Subcutaneous adipose tissue (tissue), 4 donors: Measurements from ENCODE around the gene C10orf95. TPM values are rescaled to one million over a fixed set of nuclear protein-coding genes. Genes with fewer than 3 reads are reported as not detected.

ENCODE experiments used
- total RNA-seq, 4 donors: library from RNA; depleted of rRNA; stranded (reverse); fragments of >200 nt; gene quantifications; one replicate each; pipeline ENCODE4 v1.1.0, GENCODE V29; 2016
- TF ChIP-seq, protein P1 (sequence below): fragments of 450-650 bp; IDR thresholded peaks from one replicate; pipeline ENCODE4 v1.5.1; 2016; ENCODE audit warnings: low read depth, mild to moderate bottlenecking, control low read depth, antibody characterized with exemption, moderate library complexity

The C10orf95 gene
- total RNA-seq, 4 donors from 2014 or later, result not detected

DNA sequence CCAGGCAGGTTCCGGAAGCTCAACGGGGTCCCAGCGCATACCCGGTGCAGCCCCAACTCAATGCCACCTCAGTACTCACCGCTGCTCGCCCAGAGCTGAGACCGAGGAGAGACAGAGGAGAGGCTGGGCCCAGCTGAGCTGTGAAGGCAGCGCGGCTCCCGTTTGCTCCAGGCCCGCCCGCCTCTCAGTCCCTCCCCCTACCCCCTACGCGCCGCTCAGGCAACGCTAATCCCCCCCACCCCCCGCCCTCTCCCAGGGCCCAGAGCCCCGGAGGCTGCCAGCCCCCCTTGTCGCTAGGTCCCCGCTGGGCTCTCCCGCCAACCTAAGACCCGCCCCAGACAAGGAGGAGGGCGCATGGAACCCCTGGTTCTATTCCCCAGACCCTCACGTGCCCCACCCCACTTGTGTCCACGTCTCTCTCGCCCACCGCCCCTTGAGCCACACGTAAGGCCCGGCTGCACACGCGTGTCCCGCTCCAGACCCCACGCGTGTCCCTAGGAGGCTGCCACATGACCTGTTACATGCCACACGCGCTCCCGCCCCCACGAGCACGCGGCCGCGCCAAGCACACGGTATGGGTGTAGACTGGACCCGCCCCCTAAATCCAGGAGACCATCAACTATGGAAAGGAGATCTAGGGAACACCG is 32.6 kb downstream of the C10orf95 start, which contains the start of gene PSD:
Gene PSD, minus strand, starts transcription at position 164 of the 647 bp plus-strand sequence. CDS start 1,747 bp downstream, outside the sequence.
- TF ChIP-seq, protein P1, sequence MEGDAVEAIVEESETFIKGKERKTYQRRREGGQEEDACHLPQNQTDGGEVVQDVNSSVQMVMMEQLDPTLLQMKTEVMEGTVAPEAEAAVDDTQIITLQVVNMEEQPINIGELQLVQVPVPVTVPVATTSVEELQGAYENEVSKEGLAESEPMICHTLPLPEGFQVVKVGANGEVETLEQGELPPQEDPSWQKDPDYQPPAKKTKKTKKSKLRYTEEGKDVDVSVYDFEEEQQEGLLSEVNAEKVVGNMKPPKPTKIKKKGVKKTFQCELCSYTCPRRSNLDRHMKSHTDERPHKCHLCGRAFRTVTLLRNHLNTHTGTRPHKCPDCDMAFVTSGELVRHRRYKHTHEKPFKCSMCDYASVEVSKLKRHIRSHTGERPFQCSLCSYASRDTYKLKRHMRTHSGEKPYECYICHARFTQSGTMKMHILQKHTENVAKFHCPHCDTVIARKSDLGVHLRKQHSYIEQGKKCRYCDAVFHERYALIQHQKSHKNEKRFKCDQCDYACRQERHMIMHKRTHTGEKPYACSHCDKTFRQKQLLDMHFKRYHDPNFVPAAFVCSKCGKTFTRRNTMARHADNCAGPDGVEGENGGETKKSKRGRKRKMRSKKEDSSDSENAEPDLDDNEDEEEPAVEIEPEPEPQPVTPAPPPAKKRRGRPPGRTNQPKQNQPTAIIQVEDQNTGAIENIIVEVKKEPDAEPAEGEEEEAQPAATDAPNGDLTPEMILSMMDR, result no peak

DNA sequence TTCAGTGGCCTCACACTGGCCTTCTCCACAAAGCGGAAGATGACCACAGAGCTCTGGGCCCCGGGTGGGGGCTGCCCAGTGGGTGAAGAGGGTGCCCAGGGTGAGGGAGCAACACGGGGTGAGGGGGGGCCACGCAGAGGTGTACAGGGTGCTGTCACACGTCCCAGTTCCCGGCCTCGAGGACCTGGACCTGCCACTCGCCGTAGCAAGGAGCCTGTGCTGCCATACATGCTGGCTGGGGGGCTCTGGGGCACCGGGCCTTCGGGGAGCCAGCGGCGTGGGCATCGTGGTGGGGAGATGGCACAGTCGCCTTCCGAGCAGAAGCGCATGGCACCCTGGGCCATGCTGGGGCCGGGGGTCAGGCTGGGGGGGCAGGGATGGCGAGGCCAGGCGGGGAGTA is 34.6 kb downstream of the C10orf95 start:
- TF ChIP-seq, protein P1, result no peak

DNA sequence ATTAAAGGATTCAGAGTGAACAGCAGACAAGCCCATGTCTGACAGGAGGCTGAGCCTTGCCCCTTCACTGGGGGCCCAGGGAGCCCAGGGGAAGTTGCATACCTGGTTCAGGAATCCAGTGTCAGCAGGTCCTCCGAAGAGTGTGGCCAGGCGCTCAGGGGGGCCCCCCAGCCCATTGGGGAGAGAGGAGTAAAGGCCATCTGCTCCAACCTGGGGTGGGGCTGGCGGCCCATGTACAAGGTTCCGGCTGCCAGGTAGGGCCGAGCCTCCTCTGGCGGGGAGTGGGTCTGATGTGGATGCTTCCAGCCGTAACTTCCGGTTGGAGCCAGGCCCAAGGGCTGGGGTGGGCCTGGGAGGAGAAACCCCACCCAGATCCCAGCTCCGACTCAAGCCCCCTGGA is 35.1 kb downstream of the C10orf95 start:
- TF ChIP-seq, protein P1, result no peak

DNA sequence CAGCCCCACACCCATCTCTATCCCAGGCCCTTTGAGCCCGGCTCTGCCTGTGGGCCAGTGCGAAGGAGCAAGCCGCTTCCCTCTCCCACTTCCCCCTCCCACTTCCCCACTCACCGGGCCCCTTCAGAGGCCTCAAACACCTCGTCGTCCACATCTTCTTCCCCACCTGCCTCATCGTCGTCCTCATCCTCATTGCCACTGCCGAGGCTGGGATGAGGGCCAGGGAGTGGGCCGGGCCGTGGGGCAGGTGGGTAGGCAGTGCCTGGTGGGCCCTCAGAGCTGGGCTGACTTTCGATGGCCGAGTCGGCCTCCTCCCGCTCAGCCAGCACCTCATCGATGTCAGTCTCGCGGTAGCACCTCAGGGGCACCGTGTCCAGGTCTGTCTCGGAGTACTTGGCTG is 36.6 kb downstream of the C10orf95 start:
- TF ChIP-seq, protein P1, result no peak

DNA sequence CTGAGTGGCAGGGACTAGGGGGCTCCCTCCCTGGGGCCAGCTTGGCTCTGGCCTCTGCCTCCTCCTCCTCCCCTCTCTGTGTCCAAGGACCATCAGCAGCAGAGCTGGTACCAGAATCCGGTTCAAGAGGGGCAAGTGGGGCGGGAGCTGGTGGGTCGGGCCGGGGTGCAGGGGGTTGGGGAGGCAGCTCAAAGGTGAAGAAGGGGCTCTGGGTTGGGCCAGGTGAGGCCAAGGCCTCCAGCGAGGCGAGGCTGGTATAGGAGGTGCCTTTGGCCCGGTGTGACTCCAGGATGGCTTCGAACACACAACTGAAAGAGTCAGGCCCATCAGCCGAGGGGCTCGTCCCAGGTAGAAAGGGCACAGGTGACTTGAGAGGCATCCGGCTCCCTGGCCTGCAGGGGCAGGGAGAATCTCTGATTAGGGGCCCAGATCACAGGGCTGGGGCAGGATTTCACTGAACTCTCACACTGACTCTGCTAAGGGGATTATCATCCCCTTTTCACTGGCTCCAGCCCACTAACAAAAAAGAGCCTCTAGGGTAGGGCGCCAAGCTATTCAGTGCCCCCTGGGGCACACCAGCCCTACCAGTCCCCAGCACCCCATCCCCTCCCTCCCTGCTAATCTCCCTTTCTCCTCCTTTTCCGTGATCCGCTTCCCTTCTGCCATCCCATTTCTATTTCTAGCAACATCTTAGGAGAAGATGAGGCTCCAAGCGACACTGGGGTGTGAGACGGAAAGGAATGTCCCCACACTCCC is 37.4 kb downstream of the C10orf95 start:
- TF ChIP-seq, protein P1, result no peak

DNA sequence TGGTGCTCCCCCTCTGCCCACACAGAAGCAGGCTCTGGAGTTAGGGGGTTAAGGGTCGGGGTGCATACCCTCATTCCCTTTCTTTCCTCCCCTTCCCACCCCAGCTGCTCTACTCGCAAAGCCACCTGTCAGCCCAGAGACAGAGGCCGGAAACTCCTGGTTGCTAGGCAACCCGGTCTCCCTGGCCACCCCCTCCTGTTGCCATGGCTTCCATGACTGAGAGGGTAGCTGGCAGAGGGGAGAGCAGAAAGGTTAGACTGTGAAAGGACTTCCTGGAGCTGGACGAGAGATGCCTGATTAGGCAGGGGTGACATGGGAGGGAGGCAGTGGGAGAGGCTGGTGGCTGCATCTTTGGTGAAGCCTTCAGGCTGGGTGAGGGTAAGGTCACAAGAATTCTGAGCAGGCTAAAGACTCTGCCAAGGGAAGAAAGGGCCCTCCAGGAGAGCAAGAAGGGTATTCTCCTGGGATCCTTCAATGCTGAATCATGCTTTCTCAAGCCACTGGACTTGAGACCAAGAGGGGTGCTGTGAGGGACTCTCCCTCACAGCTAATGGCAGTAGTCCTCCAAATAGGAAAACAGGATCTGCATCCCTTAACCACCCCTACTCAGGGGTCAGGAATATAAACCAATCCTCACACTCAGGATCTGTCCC is 38.2 kb downstream of the C10orf95 start:
- TF ChIP-seq, protein P1, result no peak

DNA sequence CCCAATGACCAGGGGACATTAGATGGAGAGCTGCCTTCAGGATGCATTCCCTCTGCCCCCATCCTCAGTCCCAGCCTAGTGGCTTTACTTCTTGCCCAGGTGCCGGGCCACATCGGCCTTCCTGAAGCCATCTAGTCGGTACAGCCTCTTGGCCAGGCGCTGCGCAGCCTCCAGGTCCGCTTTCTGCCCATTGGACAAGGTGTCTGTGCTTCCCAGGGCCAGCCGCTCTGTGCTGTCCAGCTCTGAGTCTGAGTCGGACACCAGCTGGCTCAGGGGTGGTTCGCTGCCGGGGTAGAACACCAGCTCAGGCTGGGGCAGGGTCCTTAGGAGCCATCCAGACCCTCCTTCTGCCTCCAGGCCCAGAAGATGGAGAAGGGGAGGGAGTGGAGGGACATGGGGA is 39.0 kb downstream of the C10orf95 start:
- TF ChIP-seq, protein P1, result no peak
